Spleen (tissue), 11 donors: ENCODE measurements around the gene GLRA3. TPM values are rescaled to one million over a fixed set of nuclear protein-coding genes. Genes with fewer than 3 reads are reported as not detected.
"Not testable (repeated sequence)": the region's sequence is repeated elsewhere in the genome, so short reads cannot be mapped to it uniquely, and the experiment has no call there.

Source experiments
- DNase-seq: peaks from one replicate; pipeline ENCODE4 v3.0.0-alpha.2; 2020
- H3K27ac ChIP-seq, 8 donors: fragments of 200-600 bp; sonication (generic) in 7 of 8; 1 replicate in 4 of 8; 2 replicates in 4 of 8; pipeline versions ENCODE4 v1.5.0 to v1.8.0; 2016 to 2021; ENCODE audit warnings: inconsistent platforms in 4 of 8, mild to moderate bottlenecking in 4 of 8, moderate library complexity in 1 of 8
- H3K27me3 ChIP-seq, 7 donors: fragments of 200-600 bp; sonication (generic) in 6 of 7; replicated peaks in 1 of 7; 1 replicate in 4 of 7; 2 replicates in 3 of 7; pipeline versions ENCODE4 v1.5.0 to v1.8.0; 2016 to 2021; ENCODE audit warnings: inconsistent platforms in 3 of 7, mild to moderate bottlenecking in 1 of 7
- H3K36me3 ChIP-seq, 6 donors: fragments of 200-600 bp; sonication (generic) in 5 of 6; 1 replicate in 4 of 6; 2 replicates in 2 of 6; pipeline versions ENCODE4 v1.5.0 to v1.8.0; 2016 to 2021; ENCODE audit warnings: inconsistent platforms in 2 of 6
- H3K4me1 ChIP-seq, 6 donors: fragments of 200-600 bp; sonication (generic) in 5 of 6; 1 replicate in 3 of 6; 2 replicates in 3 of 6; pipeline versions ENCODE4 v1.5.0 to v1.8.0; 2016 to 2021; ENCODE audit warnings: inconsistent platforms in 3 of 6
- H3K4me3 ChIP-seq, 8 donors: fragments of 200-600 bp; sonication (generic) in 7 of 8; 1 replicate in 4 of 8; 2 replicates in 4 of 8; pipeline versions ENCODE4 v1.5.0 to v1.8.0; 2016 to 2021; ENCODE audit warnings: inconsistent platforms in 4 of 8, mild to moderate bottlenecking in 4 of 8, moderate library complexity in 2 of 8
- H3K9me3 ChIP-seq, 8 donors: fragments of 200-600 bp; sonication (generic) in 7 of 8; 1 replicate in 4 of 8; 2 replicates in 4 of 8; pipeline versions ENCODE4 v1.5.0 to v1.8.0; 2016 to 2021; ENCODE audit warnings: inconsistent platforms in 4 of 8
- CTCF ChIP-seq, 11 experiments: fragments of 200-600 bp in 7 of 11; fragments of 450-650 bp in 4 of 11; sonication (generic) in 4 of 11; IDR thresholded peaks in 8 of 11; conservative IDR thresholded peaks in 3 of 11; 1 replicate in 7 of 11; 2 replicates in 4 of 11; pipeline versions ENCODE4 v1.4.0 to v1.8.0; 2016 to 2021; ENCODE audit warnings: antibody characterized with exemption in 11 of 11, inconsistent platforms in 4 of 11, mild to moderate bottlenecking in 1 of 11
- POLR2A ChIP-seq, 3 donors: fragments of 450-650 bp; IDR thresholded peaks; one replicate each; pipeline ENCODE4 v1.5.1; 2017; ENCODE audit warnings: antibody characterized with exemption in 3 of 3, mild to moderate bottlenecking in 1 of 3
- POLR2AphosphoS5 ChIP-seq, 3 donors: sonication (generic); formaldehyde crosslinking; IDR thresholded peaks; one replicate each; pipeline ENCODE4 v1.5.1; 2017; ENCODE audit warnings: antibody characterized with exemption in 3 of 3
- WGBS, 5 donors: extraction: QIAGEN DNeasy Blood & Tissue Kit in 3 of 5; methylation state at CpG; one replicate each; pipeline versions ENCODE4 v1.1.5 to v1.1.7; 2013 to 2018; 5-methylcytosine and 5-hydroxymethylcytosine counted together
- intact Hi-C: fragments of 100-400 bp; cut with DNase I; formaldehyde crosslinking; loops from one replicate; pipeline ENCODE4 v1.15.0; 2023; ENCODE audit warnings: low total_unique reads
- polyA plus RNA-seq, 3 donors: library from polyadenylated mRNA; stranded (reverse); fragments of 200-250 nt; gene quantifications; one replicate each; pipeline ENCODE4 v1.2.1, GENCODE V29; 2013
- total RNA-seq, 7 donors: library from RNA; depleted of rRNA in 3 of 7; stranded (reverse); fragments of >200 nt in 3 of 7; fragmentation: NEBNext Ultra II Directional in 4 of 7; extraction: Animal tissue kit (Norgen Biotek cat#: 25700) in 4 of 7; gene quantifications; one replicate each; pipeline versions ENCODE4 v1.1.0 to v1.2.1, GENCODE V29; 2016 to 2021
- donor health status: healthy with polysubstance abuse.
- donor health status: DM: no; HTN: no; CAD: no; lungs with moderate emphysema.
- donor health status: DM: no; HTN: no; CAD: no.
- donor health status: Bipolar disorder and iron deficiency.
- donor health status: healthy.
- donor health status: DM: no; HTN: no; CAD: no.
- donor health status: DM: yes; HTN: yes; CAD: no.

Gene GLRA3
- total and polyA plus RNA-seq, 10 donors = 0.02 to 0.20 (median 0.06) TPM; not detected in 2

- H3K36me3 ChIP-seq = no peaks in the 10 kb centered on the region
- peaks cover 0 to 2% (median 0%) of the 10 kb centered on the region in 7 donors for H3K27me3 ChIP-seq
- peaks cover 0 to 7% (median 0%) of the 10 kb centered on the region in 6 donors for H3K4me1 ChIP-seq
- no peak overlapping the region for H3K4me3 ChIP-seq
- TF ChIP-seq CTCF (IDR thresholded peaks at IDR 0.05 in 8 of 11, conservative IDR thresholded peaks at IDR 0.05 in 3 of 11) (peak in 9 of 11 experiments; percentile 30 to 72 (median 59)), POLR2A (IDR thresholded peaks at IDR 0.05) (no peak), POLR2AphosphoS5 (IDR thresholded peaks at IDR 0.05) (no peak)
- 37 to 49% (median 43%) methylated on average over 2 of the region's 2 CpGs for WGBS, 5 donors
- no peaks in the 10 kb centered on the region for H3K9me3 ChIP-seq
- intact Hi-C loops = no loop called here
- H3K27ac ChIP-seq = no peak overlapping the region
- DNase-seq = no peak
These were observed 196.9 kb downstream of the GLRA3 start for GRCh38 chr4:174631901-174632758.

- H3K27me3 ChIP-seq, H3K27ac ChIP-seq, H3K36me3 ChIP-seq, H3K4me3 ChIP-seq, intact Hi-C loops, H3K4me1 ChIP-seq, DNase-seq, H3K9me3 ChIP-seq: not testable (repeated sequence)
- WGBS, 5 donors = 87 to 98% (median 93%) methylated on average over 2 of the region's 2 CpGs
These were observed 199.1 kb downstream of the GLRA3 start for GRCh38 chr4:174629907-174630450.

- DNase-seq = no peak
- Histone ChIP-seq H3K9me3 (no peaks in the 10 kb centered on the region), H3K27ac (no peak overlapping the region), H3K4me1 (peaks cover 0 to 7% (median 0%) of the 10 kb centered on the region in 6 donors), H3K4me3 (no peak overlapping the region), H3K36me3 (no peaks in the 10 kb centered on the region), H3K27me3 (peaks cover 0 to 2% (median 0%) of the 10 kb centered on the region in 7 donors)
- WGBS, 5 donors = 75 to 98% (median 87%) methylated on average over 2 of the region's 2 CpGs
- intact Hi-C loops = no loop called here
- TF ChIP-seq POLR2A (IDR thresholded peaks at IDR 0.05) (no peak), POLR2AphosphoS5 (IDR thresholded peaks at IDR 0.05) (no peak), CTCF (IDR thresholded peaks at IDR 0.05 in 8 of 11, conservative IDR thresholded peaks at IDR 0.05 in 3 of 11) (no peak)
These were observed 199.8 kb downstream of the GLRA3 start for GRCh38 chr4:174629265-174629664.

- intact Hi-C loops = no loop called here
- peaks cover 0 to 2% (median 0%) of the 10 kb centered on the region in 7 donors for H3K27me3 ChIP-seq
- no peaks in the 10 kb centered on the region for H3K36me3 ChIP-seq
- DNase-seq = no peak
- no peak for TF ChIP-seq POLR2A (IDR thresholded peaks at IDR 0.05)
- TF ChIP-seq POLR2AphosphoS5 (IDR thresholded peaks at IDR 0.05) = no peak
- TF ChIP-seq CTCF (IDR thresholded peaks at IDR 0.05 in 8 of 11, conservative IDR thresholded peaks at IDR 0.05 in 3 of 11) = no peak
- no peaks in the 10 kb centered on the region for H3K9me3 ChIP-seq
- H3K27ac ChIP-seq = no peak overlapping the region
- WGBS, 5 donors = 88 to 92% (median 91%) methylated on average over 7 of the region's 7 CpGs
- peaks cover 0 to 7% (median 0%) of the 10 kb centered on the region in 6 donors for H3K4me1 ChIP-seq
- H3K4me3 ChIP-seq = no peak overlapping the region
These were observed 200.9 kb downstream of the GLRA3 start for GRCh38 chr4:174628191-174628590.
